ENCODE measurements around the gene VPS33B. TPM values are rescaled to one million over a fixed set of nuclear protein-coding genes. Genes with fewer than 3 reads are reported as not detected.

Gene VPS33B
- total RNA-seq, 1 experiment from 2014 or later, result 16.3 TPM

- peaks cover 3% of the 10 kb centered on the region for H4K20me1 ChIP-seq (ENCODE audit: control insufficient read depth, insufficient read depth, insufficient read length)
- Mint-ChIP-seq H3K36me3 (ENCODE audit: insufficient read depth in 1 of 3, low read depth in 3 of 3) (peaks cover 15 to 45% (median 44%) of the 10 kb centered on the region in 3 experiments; a peak in 6 of 7 replicates), H3K4me3 (peak within 1 kb of the TSS; percentile 77 to 82), H3K4me1 (peaks cover 15 to 16% of the 10 kb centered on the region in 2 experiments), H3K27me3 (ENCODE audit: low read depth) (no peaks in the 10 kb centered on the region), H3K9me3 (no peaks in the 10 kb centered on the region), H3K27ac (peak within 1 kb of the TSS; percentile 80 to 96 (median 87); a peak in 6 of 7 replicates)
- H4K8ac ChIP-seq (replicated peaks; ENCODE audit: insufficient read length, low read depth, low read length), result no peak within 1 kb of the TSS
- no peak within 1 kb of the TSS for H3K27ac ChIP-seq (ENCODE audit: insufficient read length, low read depth, low read length)
- H3K4me1 ChIP-seq (ENCODE audit: insufficient read depth, low read length), result peaks cover 7% of the 10 kb centered on the region; the same call in 1 of the 2 replicates
- no peaks in the 10 kb centered on the region for H3K27me3 ChIP-seq (ENCODE audit: insufficient read depth, low read length)
- H3T11ph ChIP-seq (ENCODE audit: low read length), result no peak within 1 kb of the TSS
- H2AK5ac ChIP-seq (ENCODE audit: insufficient read length, low read length), result no peak within 1 kb of the TSS
- TF ChIP-seq CTCF (conservative IDR thresholded peaks at IDR 0.05), result no peak
- no peaks in the 10 kb centered on the region for H3K9me3 ChIP-seq (ENCODE audit: control insufficient read depth, low read depth, low read length)
- H3K18ac ChIP-seq (ENCODE audit: insufficient read length, low read depth, low read length), result peak within 1 kb of the TSS; percentile 86
- peaks cover 15% of the 10 kb centered on the region for H3K23me2 ChIP-seq (ENCODE audit: insufficient read length, low read depth, low read length, poor library complexity, severe bottlenecking)
- no peak within 1 kb of the TSS for H4K5ac ChIP-seq (ENCODE audit: insufficient read length, low read depth, low read length)
- H3K23ac ChIP-seq (ENCODE audit: insufficient read length, low read depth, low read length), result no peak within 1 kb of the TSS
- peak within 1 kb of the TSS; percentile 91 for H2BK120ac ChIP-seq (ENCODE audit: low read depth, low read length, poor library complexity, severe bottlenecking)
- H3K9ac ChIP-seq (ENCODE audit: extremely low read depth, insufficient read length, low read length), result peak within 1 kb of the TSS; percentile 59
- no peak within 1 kb of the TSS for H3K56ac ChIP-seq (ENCODE audit: insufficient read length, low read depth, low read length)
- no peaks in the 10 kb centered on the region for H3K79me2 ChIP-seq (ENCODE audit: insufficient read depth, low read length)
- H3K14ac ChIP-seq (ENCODE audit: insufficient read depth, low read length), result peak within 1 kb of the TSS; percentile 92
- H3K79me1 ChIP-seq (ENCODE audit: insufficient read depth, low read depth, low read length, poor library complexity, severe bottlenecking), result no peaks in the 10 kb centered on the region
- H2BK5ac ChIP-seq (ENCODE audit: insufficient read length, low read length), result no peak within 1 kb of the TSS
- H2BK12ac ChIP-seq (ENCODE audit: insufficient read length, low read depth, low read length), result no peak within 1 kb of the TSS
- WGBS (ENCODE audit: extremely low coverage, insufficient read length, low lambda C conversion rate), result no CpG with 5 or more reads among the region's 69 CpGs
- peak within 1 kb of the TSS; percentile 41 for H3K4me2 ChIP-seq (ENCODE audit: insufficient read depth, insufficient read length, low read length)
- no peak within 1 kb of the TSS for H2AFZ ChIP-seq (ENCODE audit: low read length)
- H2BK20ac ChIP-seq (ENCODE audit: low read depth, low read length, poor library complexity, severe bottlenecking), result no peak within 1 kb of the TSS
- DNase-seq, result peak; percentile 97
- no peak within 1 kb of the TSS for H2BK15ac ChIP-seq (ENCODE audit: low read depth, low read length)
- H4K91ac ChIP-seq (ENCODE audit: insufficient read length, low read depth, low read length), result no peak within 1 kb of the TSS
- H3K4ac ChIP-seq (ENCODE audit: low read depth, low read length), result no peak within 1 kb of the TSS; the same call in 1 of the 2 replicates
These were observed 67.4 kb downstream of the VPS33B start, which contains the start of gene RCCD1 for GRCh38 chr15:90954712-90955623. RCCD1 (plus strand) TSS chr15:90954884; CDS start chr15:90956735, 1,851 bp downstream.

All from H9 (cell line).